ENCODE measurements around the gene FBXL17. TPM values are rescaled to one million over a fixed set of nuclear protein-coding genes. Genes with fewer than 3 reads are reported as not detected.

The FBXL17 gene
- total and polyA plus RNA-seq, 2 donors (not counting 1 experiment from before 2014, with no cell fraction given): 7.3 to 40.3 TPM

DNA sequence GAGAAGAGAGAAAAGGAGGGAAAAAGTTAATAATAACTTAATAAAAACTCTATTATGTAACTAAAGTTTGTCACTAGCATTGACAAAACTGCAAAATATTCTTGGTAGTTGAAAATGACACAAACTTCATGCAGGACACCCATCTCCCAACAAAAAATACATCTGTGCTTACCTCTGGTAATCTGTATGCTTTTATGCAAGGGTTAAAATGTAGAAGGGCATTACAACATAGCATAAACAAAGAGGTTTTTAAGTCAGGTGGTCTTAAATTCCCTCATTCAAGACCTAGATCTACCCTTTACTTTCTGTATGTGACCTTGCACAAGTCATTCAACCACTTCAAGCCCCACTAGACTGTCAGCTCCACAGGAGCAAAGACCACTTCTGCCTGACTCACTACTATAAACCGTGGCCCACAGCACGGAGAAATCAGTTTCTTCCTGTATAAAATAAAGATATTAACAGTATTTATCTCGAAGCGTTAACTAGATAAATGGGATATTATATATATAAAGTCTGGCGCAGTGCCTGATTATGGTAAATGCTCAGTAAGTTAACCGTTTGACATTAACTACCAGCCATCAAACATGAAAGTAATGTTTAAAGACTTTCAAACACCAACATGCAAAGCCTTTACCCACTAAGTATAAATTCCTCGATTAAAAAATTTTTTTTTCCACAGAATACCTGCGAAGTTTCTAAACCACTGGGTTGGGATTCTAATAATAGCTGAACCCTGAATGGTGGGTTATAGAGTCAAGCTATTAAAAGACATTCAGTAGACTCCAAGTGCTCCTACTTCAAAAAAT is 2.0 kb downstream of the FBXL17 start:
- Histone ChIP-seq H3K27ac (ENCODE audit: low read length in 2 of 2) (peak overlapping the region; percentile 48 to 97), H3K9ac (ENCODE audit: low read length) (peak overlapping the region; percentile 96), H3K27me3 (replicated peaks in 1 of 4; ENCODE audit: control extremely low read depth in 1 of 4, control insufficient read depth in 3 of 4, insufficient read depth in 4 of 4, low read length in 3 of 4) (no peaks in the 10 kb centered on the region), H3K9me3 (ENCODE audit: control extremely low read depth in 1 of 3, control insufficient read depth in 2 of 3, insufficient read depth in 1 of 3, low read length in 2 of 3) (peaks cover 5 to 9% (median 7%) of the 10 kb centered on the region in 3 donors), H2AFZ (ENCODE audit: insufficient read depth, low read depth, low read length, poor library complexity, severe bottlenecking) (peak overlapping the region; percentile 91), H3K79me2 (ENCODE audit: control insufficient read depth, insufficient read depth, low read length) (peaks cover 50% of the 10 kb centered on the region), H3K4me1 (ENCODE audit: control insufficient read depth in 2 of 2, insufficient read depth in 2 of 2, low read length in 2 of 2) (peaks cover 17 to 20% of the 10 kb centered on the region in 2 donors), H3K4me3 (ENCODE audit: control extremely low read depth in 1 of 5, extremely low read depth in 1 of 5, insufficient read depth in 1 of 5, low read depth in 2 of 5, low read length in 4 of 5) (peak overlapping the region; percentile 44 to 99 (median 83)), H3K4me2 (replicated peaks; ENCODE audit: low read depth, low read length, poor library complexity, severe bottlenecking) (peak overlapping the region; percentile 89), H3K36me3 (replicated peaks in 1 of 2; ENCODE audit: control extremely low read depth in 1 of 2, control insufficient read depth in 1 of 2, extremely low read depth in 1 of 2, insufficient read depth in 2 of 2, low read length in 1 of 2) (no peaks in the 10 kb centered on the region), H4K20me1 (ENCODE audit: control insufficient read depth, insufficient read depth, low read length, poor library complexity, severe bottlenecking) (no peaks in the 10 kb centered on the region)
- ATAC-seq (ENCODE audit: low read depth): no peak
- Mint-ChIP-seq H3K9me3 (ENCODE audit: insufficient read depth) (peaks cover 11% of the 10 kb centered on the region), H3K27ac (peak overlapping the region; percentile 97), H3K4me1 (peaks cover 35% of the 10 kb centered on the region), H3K27me3 (no peaks in the 10 kb centered on the region), H3K4me3 (peak overlapping the region; percentile 91)
- intact Hi-C loops (cut with micrococcal nuclease): loop anchor here (5.0 kb wide), 1 partner anchor 347 kb away; no protein-coding TSS in a partner anchor
- POLR2A ChIA-PET: interaction anchor here (0.6 to 1.0 kb wide), 3 partner anchors 45 to 1310 kb away, joined by 3 to 8 read pairs (median 3); no protein-coding TSS in a partner anchor
- CTCF ChIA-PET: no interaction called here
- DNase-seq: peak; percentile 20
- WGBS (ENCODE audit: insufficient coverage): no CpG with 5 or more reads among the region's 8 CpGs
- TF ChIP-seq, protein P1, sequence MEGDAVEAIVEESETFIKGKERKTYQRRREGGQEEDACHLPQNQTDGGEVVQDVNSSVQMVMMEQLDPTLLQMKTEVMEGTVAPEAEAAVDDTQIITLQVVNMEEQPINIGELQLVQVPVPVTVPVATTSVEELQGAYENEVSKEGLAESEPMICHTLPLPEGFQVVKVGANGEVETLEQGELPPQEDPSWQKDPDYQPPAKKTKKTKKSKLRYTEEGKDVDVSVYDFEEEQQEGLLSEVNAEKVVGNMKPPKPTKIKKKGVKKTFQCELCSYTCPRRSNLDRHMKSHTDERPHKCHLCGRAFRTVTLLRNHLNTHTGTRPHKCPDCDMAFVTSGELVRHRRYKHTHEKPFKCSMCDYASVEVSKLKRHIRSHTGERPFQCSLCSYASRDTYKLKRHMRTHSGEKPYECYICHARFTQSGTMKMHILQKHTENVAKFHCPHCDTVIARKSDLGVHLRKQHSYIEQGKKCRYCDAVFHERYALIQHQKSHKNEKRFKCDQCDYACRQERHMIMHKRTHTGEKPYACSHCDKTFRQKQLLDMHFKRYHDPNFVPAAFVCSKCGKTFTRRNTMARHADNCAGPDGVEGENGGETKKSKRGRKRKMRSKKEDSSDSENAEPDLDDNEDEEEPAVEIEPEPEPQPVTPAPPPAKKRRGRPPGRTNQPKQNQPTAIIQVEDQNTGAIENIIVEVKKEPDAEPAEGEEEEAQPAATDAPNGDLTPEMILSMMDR (IDR thresholded peaks at IDR 0.05): no peak
- TF ChIP-seq EZH2 (IDR thresholded peaks at IDR 0.05; ENCODE audit: borderline replicate concordance, insufficient read depth, low read depth, low read length, poor library complexity, severe bottlenecking): no peak

GRCh38 chr5:108375768-108376167 is 6.1 kb downstream of the FBXL17 start:
- CTCF ChIA-PET: no interaction called here
- Histone ChIP-seq H3K79me2 (ENCODE audit: control insufficient read depth, insufficient read depth, low read length) (peaks cover 80% of the 10 kb centered on the region), H3K27me3 (replicated peaks in 1 of 4; ENCODE audit: control extremely low read depth in 1 of 4, control insufficient read depth in 3 of 4, insufficient read depth in 4 of 4, low read length in 3 of 4) (no peaks in the 10 kb centered on the region), H3K4me1 (ENCODE audit: control insufficient read depth in 2 of 2, insufficient read depth in 2 of 2, low read length in 2 of 2) (peaks cover 8 to 9% of the 10 kb centered on the region in 2 donors), H4K20me1 (ENCODE audit: control insufficient read depth, insufficient read depth, low read length, poor library complexity, severe bottlenecking) (peaks cover 17% of the 10 kb centered on the region), H3K4me2 (replicated peaks; ENCODE audit: low read depth, low read length, poor library complexity, severe bottlenecking) (no peak overlapping the region), H3K9me3 (ENCODE audit: control extremely low read depth in 1 of 3, control insufficient read depth in 2 of 3, insufficient read depth in 1 of 3, low read length in 2 of 3) (peaks cover 11 to 25% (median 18%) of the 10 kb centered on the region in 3 donors), H3K27ac (ENCODE audit: low read length in 2 of 2) (no peak overlapping the region), H3K9ac (ENCODE audit: low read length) (no peak overlapping the region), H2AFZ (ENCODE audit: insufficient read depth, low read depth, low read length, poor library complexity, severe bottlenecking) (no peak overlapping the region), H3K36me3 (replicated peaks in 1 of 2; ENCODE audit: control extremely low read depth in 1 of 2, control insufficient read depth in 1 of 2, extremely low read depth in 1 of 2, insufficient read depth in 2 of 2, low read length in 1 of 2) (peaks cover 0 to 3% of the 10 kb centered on the region in 2 experiments), H3K4me3 (ENCODE audit: control extremely low read depth in 1 of 5, extremely low read depth in 1 of 5, insufficient read depth in 1 of 5, low read depth in 2 of 5, low read length in 4 of 5) (no peak overlapping the region)
- Mint-ChIP-seq H3K27me3 (no peaks in the 10 kb centered on the region), H3K27ac (no peak overlapping the region), H3K4me3 (no peak overlapping the region), H3K4me1 (peaks cover 28% of the 10 kb centered on the region), H3K9me3 (ENCODE audit: insufficient read depth) (peaks cover 13% of the 10 kb centered on the region)
- no peak for DNase-seq
- no peak for ATAC-seq (ENCODE audit: low read depth)
- intact Hi-C loops (cut with micrococcal nuclease): no loop called here
- POLR2A ChIA-PET: no interaction called here
- no CpG with 5 or more reads among the region's 1 CpG for WGBS (ENCODE audit: insufficient coverage)
- TF ChIP-seq, protein P1 (IDR thresholded peaks at IDR 0.05): no peak
- TF ChIP-seq EZH2 (IDR thresholded peaks at IDR 0.05; ENCODE audit: borderline replicate concordance, insufficient read depth, low read depth, low read length, poor library complexity, severe bottlenecking): no peak
